ENCODE results near the gene STYXL2.

STYXL2 gene

GRCh38 chr1:167077868-167078210, 16.0 kb upstream of the STYXL2 start:
- no peak for DNase-seq (ENCODE audit: low read depth in 1 of 2, low spot score in 1 of 2)

DNA sequence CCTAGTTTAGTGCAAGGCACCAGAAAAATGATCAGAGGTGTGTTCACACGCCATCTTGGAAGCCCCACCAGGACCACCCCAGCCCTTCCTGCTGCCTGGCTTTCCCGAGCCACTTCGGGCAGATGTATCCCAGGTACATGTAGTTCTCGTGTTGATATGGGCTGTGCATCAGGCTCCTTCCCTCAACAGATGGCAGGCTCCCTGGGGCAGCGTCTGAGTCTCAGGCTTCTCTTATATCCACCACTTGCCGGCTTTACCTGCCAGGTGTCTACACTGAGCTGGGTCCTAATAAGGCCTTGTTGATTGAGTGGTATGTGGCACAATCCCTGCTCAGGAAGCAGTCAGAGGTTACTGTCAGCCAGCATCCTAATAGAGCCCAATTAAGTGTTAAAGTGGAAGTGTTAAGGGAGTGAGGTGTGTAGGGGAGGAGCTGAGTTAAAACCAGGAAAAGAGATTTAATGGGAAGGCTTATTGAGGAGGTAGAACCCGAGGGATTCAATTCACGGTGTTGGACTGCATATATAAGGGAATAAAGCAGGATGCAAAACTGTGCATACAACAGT, 12.2 kb upstream of the STYXL2 start:
- DNase-seq (ENCODE audit: low read depth in 1 of 2, low spot score in 1 of 2): no peak

- no peak for DNase-seq (ENCODE audit: low read depth in 1 of 2, low spot score in 1 of 2)
These were observed 11.3 kb upstream of the STYXL2 start for GRCh38 chr1:167082511-167083027.

GRCh38 chr1:167083066-167083665, 10.7 kb upstream of the STYXL2 start:
- no peak for DNase-seq (ENCODE audit: low read depth in 1 of 2, low spot score in 1 of 2)

DNA sequence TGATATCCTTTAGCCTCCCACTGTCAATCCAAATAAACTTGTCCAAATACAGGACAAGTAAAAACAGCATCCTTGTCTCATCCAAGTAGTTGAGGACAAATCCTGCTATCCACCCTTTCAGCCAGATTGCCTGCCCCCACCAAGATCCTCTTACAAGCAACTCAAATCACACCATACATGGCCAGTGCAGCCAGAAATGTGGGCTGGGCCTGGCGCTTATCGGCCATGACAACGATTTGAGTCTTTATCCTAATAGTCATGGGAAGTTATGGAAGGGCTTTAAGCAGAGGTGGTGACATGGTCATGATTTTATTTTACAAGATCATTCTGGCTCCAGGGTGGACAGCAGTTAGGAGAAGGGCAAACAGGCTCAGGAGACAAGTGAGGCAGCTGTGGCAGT, 10.0 kb upstream of the STYXL2 start:
- DNase-seq (ENCODE audit: low read depth in 1 of 2, low spot score in 1 of 2): no peak

- DNase-seq (ENCODE audit: low read depth in 1 of 2, low spot score in 1 of 2): no peak
These were observed 9.1 kb upstream of the STYXL2 start for GRCh38 chr1:167084757-167085156.

DNA sequence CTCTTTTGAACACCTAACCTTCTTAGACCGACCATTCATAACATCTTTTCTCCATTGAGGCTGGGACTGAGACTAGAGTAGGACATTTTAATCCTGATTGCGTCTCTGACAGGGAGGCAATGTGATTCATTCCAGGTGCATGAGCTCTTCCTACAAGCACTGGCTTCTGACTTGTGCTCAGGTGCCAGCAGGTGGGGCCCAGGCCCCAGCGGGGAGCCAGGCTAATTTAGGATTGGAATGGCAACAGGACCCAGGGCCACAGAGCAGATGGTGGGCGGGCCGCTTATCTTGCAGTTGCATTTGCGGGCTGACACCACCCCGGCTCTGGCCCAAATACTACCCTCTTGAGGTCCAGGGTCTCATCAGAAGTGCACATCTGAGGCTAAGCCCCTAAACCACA, 7.8 kb upstream of the STYXL2 start:
- no peak for DNase-seq (ENCODE audit: low read depth in 1 of 2, low spot score in 1 of 2)

DNA sequence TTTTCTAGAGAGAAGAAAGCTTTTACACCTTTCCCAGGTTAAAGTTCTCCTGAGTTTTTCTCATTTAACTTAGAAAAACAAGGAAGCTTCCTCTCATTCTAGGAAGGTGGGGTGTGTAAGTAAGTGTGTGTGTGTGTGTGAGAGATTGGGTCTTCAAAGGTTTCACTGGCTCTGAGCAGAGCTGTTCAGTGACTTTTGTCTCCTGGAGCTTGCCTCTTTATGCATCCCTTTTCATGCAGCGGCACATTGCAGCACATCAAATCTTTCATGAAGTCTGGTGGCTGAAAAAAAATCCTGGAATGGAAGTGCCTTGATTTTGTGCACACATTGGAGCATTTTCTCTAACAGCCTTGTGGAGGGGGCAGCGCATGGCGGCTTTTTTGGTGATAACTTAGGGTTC, 7.1 kb upstream of the STYXL2 start:
- no peak for DNase-seq (ENCODE audit: low read depth in 1 of 2, low spot score in 1 of 2)

GRCh38 chr1:167088746-167089417, 5.0 kb upstream of the STYXL2 start:
- no peak for DNase-seq (ENCODE audit: low read depth in 1 of 2, low spot score in 1 of 2)

GRCh38 chr1:167089939-167090313, 3.9 kb upstream of the STYXL2 start:
- DNase-seq (ENCODE audit: low read depth in 1 of 2, low spot score in 1 of 2): no peak

DNA sequence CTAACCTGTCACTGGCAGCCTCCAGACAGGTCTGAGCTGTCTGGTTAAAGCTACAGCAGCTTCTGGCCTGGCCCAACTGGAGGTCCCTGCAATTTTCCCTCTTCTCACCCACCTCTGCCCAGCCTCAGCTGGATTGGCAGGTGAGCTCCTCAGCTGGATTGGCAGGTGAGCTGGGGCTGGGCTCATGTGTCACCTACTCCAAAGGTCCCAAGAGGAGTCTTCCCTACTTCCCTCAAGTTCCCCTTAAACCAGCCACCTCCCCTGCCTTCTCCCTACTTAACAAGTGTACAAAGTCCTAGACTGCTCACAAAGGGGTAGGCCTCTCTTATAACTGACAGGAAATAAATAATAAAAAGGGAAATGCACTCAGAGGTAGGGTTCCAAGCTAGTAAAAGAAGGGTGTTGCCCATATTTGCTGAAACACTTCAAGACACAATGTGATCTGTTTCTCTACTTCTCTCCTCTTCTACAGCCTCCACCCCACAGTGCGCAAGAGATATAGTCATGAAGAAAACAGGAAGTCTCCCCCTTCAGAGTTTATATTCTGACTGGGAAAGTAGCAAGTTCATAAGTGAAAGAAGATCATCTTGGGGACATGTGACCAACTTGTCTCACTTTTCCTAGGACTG, 3.4 kb upstream of the STYXL2 start, which contains the start of gene GPA33:
Gene GPA33, minus strand, starts transcription at position 64 of the 629 bp plus-strand sequence. CDS start 90 bp downstream, outside the sequence.
- DNase-seq (ENCODE audit: low read depth in 1 of 2, low spot score in 1 of 2): no peak

DNA sequence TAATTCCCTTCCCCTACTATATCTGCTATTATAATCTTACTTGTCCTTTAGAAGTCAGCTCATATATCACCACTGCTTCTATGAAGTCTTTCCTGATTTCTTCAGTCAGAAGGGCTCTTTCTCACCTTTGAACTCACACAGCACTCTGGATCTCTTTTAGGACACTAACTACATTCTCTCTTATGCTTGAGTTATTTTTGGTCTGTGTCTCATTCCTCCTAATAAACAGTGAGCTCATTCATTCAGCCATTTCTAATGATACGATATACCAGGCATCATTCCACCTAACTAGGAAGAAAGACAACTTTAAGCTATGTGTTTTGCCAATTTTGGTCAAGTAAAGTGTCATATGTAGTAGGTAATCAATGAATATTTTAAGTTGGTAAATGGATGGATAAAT, 1.2 kb upstream of the STYXL2 start:
- no peak for DNase-seq (ENCODE audit: low read depth in 1 of 2, low spot score in 1 of 2)

- DNase-seq (ENCODE audit: low read depth in 1 of 2, low spot score in 1 of 2): no peak
These were observed 815 bp downstream of the STYXL2 start for GRCh38 chr1:167094690-167095089.

DNA sequence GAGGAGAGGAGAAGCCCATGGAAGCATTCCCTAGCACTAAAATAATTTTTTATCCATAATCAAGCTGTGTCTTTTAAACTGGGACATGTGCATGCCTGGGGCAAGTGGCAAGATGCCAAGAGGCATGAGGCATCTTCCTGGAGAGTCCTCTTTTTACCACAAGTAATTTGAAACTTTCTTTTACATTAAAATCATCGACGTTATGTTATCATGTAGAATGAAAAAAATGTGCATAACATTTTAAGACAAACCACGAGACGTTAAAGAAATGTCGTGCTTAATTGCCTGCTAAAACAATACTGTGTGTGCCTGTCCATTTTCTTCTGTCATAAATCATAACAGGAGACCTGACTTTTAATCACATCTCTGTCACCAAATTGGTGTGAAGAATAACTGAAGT, 1.5 kb downstream of the STYXL2 start:
- no peak for DNase-seq (ENCODE audit: low read depth in 1 of 2, low spot score in 1 of 2)

DNA sequence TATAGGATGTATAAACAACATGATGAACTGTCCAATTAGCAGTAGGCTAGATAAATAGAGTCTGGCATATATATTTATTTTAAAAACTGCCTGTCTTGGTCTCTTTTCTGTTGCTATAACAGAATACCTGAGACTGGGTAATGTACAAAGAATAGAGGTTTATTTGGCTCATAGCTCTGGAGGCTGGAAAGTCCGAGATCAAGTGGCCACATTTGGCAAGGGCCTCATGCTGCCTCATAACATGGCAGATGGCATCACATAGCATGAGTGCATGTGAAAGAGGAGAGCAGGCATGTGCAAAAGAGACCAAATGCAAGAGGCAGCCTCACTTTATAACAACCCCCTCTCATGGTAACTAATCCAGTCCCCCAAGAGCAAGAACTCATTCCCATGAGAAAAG, 6.0 kb downstream of the STYXL2 start:
- DNase-seq (ENCODE audit: low read depth in 1 of 2, low spot score in 1 of 2): no peak

GRCh38 chr1:167100730-167101129, 6.9 kb downstream of the STYXL2 start:
- no peak for DNase-seq (ENCODE audit: low read depth in 1 of 2, low spot score in 1 of 2)

DNA sequence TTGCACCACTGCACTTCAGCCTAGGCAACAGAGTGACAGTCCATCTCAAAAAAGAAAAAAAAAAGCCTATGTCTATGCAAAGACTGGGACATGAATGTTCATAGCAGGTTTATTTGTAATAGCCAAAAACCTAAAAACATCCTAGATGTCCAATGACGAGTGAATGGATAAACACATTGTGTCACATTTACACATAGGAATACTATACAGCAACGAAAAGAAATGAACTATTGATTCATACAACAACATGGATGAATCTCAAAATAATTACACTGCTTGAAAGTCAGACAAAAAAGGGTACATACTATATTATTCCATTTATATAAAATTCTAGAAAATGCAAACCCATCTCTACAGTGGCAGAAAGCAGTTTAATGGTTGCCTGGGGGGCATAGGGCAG, 7.9 kb downstream of the STYXL2 start:
- no peak for DNase-seq (ENCODE audit: low read depth in 1 of 2, low spot score in 1 of 2)

- no peak for DNase-seq (ENCODE audit: low read depth in 1 of 2, low spot score in 1 of 2)
These were observed 9.2 kb downstream of the STYXL2 start for GRCh38 chr1:167102906-167103573.

- no peak for DNase-seq (ENCODE audit: low read depth in 1 of 2, low spot score in 1 of 2)
These were observed 10.4 kb downstream of the STYXL2 start for GRCh38 chr1:167104256-167104633.

DNA sequence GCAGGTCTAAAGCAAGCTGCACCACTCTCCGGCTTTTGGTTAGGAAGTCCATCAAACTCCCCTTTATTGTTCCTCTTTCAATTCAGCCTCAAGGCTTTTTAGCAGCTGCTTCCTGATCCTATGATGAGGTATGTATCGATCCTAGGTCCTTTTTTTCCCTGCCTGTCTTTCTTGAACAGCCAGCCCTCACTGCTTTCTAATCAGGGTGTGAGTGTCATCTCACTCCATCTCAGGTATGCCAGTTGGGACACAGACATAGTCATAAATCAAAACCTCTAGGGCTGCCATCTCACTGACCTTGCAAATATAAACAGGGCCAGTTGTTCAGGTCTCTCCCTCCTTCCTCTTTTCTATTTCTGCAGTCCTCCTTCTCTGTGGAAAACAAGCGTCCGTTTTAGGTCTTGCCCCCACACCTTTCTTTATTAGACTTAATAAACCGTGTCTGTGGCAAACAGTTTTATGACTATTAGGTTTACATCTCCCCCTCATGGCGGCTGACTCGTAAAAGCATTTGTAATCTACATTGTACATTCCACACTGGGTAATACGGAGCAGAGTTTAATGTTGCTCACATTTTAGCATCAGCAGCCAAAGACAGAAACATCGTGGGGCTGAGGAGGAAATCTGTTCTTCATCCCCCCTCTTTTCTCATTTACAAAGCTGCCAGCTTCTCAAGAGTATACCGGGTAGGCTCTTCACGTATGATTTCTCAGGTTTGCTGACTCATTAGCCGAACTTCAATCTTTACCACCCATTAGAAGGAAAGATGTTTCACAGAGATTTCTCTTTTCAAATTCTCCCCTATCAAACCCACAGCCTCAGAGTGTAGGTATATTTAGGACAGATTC, 11.6 kb downstream of the STYXL2 start:
- no peak for DNase-seq (ENCODE audit: low read depth in 1 of 2, low spot score in 1 of 2)

GRCh38 chr1:167106119-167106461, 12.2 kb downstream of the STYXL2 start:
- no peak for DNase-seq (ENCODE audit: low read depth in 1 of 2, low spot score in 1 of 2)

Measured in activated CD4-positive, alpha-beta T cell treated with anti-CD3 and anti-CD28 coated beads, Interleukin-2, amount 50 U/mL, for 24 hours (primary cell).